ENCODE measurements around the gene LARP4B. TPM values are rescaled to one million over a fixed set of nuclear protein-coding genes. Genes with fewer than 3 reads are reported as not detected.

The LARP4B gene
- total and polyA plus RNA-seq, 2 experiments from 2014 or later = 18.3 to 52.3 TPM

- TF ChIP-seq, protein P1, sequence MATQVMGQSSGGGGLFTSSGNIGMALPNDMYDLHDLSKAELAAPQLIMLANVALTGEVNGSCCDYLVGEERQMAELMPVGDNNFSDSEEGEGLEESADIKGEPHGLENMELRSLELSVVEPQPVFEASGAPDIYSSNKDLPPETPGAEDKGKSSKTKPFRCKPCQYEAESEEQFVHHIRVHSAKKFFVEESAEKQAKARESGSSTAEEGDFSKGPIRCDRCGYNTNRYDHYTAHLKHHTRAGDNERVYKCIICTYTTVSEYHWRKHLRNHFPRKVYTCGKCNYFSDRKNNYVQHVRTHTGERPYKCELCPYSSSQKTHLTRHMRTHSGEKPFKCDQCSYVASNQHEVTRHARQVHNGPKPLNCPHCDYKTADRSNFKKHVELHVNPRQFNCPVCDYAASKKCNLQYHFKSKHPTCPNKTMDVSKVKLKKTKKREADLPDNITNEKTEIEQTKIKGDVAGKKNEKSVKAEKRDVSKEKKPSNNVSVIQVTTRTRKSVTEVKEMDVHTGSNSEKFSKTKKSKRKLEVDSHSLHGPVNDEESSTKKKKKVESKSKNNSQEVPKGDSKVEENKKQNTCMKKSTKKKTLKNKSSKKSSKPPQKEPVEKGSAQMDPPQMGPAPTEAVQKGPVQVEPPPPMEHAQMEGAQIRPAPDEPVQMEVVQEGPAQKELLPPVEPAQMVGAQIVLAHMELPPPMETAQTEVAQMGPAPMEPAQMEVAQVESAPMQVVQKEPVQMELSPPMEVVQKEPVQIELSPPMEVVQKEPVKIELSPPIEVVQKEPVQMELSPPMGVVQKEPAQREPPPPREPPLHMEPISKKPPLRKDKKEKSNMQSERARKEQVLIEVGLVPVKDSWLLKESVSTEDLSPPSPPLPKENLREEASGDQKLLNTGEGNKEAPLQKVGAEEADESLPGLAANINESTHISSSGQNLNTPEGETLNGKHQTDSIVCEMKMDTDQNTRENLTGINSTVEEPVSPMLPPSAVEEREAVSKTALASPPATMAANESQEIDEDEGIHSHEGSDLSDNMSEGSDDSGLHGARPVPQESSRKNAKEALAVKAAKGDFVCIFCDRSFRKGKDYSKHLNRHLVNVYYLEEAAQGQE (IDR thresholded peaks at IDR 0.05; ENCODE audit: unreplicated experiment) = no peak
- TF ChIP-seq, protein P2, sequence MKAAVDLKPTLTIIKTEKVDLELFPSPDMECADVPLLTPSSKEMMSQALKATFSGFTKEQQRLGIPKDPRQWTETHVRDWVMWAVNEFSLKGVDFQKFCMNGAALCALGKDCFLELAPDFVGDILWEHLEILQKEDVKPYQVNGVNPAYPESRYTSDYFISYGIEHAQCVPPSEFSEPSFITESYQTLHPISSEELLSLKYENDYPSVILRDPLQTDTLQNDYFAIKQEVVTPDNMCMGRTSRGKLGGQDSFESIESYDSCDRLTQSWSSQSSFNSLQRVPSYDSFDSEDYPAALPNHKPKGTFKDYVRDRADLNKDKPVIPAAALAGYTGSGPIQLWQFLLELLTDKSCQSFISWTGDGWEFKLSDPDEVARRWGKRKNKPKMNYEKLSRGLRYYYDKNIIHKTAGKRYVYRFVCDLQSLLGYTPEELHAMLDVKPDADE (IDR thresholded peaks at IDR 0.05) = no peak
- TF ChIP-seq EZH2phosphoT487 (IDR thresholded peaks at IDR 0.05; ENCODE audit: unreplicated experiment) = no peak
- no peak for TF ChIP-seq ZNF331 (CRISPR knock-in tag; IDR thresholded peaks at IDR 0.05; ENCODE audit: low read depth)
- no peak for TF ChIP-seq STAT1 (IDR thresholded peaks at IDR 0.05; ENCODE audit: unreplicated experiment)
- TF ChIP-seq, protein P3, sequence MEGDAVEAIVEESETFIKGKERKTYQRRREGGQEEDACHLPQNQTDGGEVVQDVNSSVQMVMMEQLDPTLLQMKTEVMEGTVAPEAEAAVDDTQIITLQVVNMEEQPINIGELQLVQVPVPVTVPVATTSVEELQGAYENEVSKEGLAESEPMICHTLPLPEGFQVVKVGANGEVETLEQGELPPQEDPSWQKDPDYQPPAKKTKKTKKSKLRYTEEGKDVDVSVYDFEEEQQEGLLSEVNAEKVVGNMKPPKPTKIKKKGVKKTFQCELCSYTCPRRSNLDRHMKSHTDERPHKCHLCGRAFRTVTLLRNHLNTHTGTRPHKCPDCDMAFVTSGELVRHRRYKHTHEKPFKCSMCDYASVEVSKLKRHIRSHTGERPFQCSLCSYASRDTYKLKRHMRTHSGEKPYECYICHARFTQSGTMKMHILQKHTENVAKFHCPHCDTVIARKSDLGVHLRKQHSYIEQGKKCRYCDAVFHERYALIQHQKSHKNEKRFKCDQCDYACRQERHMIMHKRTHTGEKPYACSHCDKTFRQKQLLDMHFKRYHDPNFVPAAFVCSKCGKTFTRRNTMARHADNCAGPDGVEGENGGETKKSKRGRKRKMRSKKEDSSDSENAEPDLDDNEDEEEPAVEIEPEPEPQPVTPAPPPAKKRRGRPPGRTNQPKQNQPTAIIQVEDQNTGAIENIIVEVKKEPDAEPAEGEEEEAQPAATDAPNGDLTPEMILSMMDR (conservative IDR thresholded peaks at IDR 0.05; ENCODE audit: low read depth in 2 of 2) = no peak
- TF ChIP-seq NANOG (IDR thresholded peaks at IDR 0.05; ENCODE audit: borderline replicate concordance) = no peak
- no peak for TF ChIP-seq CREB1 (CRISPR knock-in tag; IDR thresholded peaks at IDR 0.05; ENCODE audit: low read depth)
Observed at GRCh38 chr10:860519-860918, 71.0 kb downstream of the LARP4B start (continued).

GRCh38 chr10:856416-857157 is 74.9 kb downstream of the LARP4B start:
- H3K27me3 Mint-ChIP-seq (ENCODE audit: insufficient read depth, low read depth, poor library complexity) = no peaks in the 10 kb centered on the region
- peaks cover 19% of the 10 kb centered on the region for H3K4me1 Mint-ChIP-seq
- DNase-seq (ENCODE audit: low spot score) (peak; percentile 9), ATAC-seq (peak; percentile 70)
- peak overlapping the region; percentile 33; the same call in 1 of the 2 replicates for H3K27ac Mint-ChIP-seq
- peaks cover 66% of the 10 kb centered on the region for H3K36me3 Mint-ChIP-seq (ENCODE audit: low read depth)
- Histone ChIP-seq H3K27me3 (ENCODE audit: insufficient read depth) (no peaks in the 10 kb centered on the region), H3F3A (replicated peaks; ENCODE audit: low read depth) (no peaks in the 10 kb centered on the region), H3K4me2 (no peak overlapping the region), H3K4me1 (ENCODE audit: insufficient read depth) (peaks cover 4% of the 10 kb centered on the region), H4K20me1 (replicated peaks; ENCODE audit: insufficient read depth) (no peaks in the 10 kb centered on the region; the same call in 1 of the 2 replicates), H3K36me3 (ENCODE audit: insufficient read depth) (peaks cover 11% of the 10 kb centered on the region; the same call in 1 of the 2 replicates), H3K9me2 (ENCODE audit: insufficient read depth) (no peaks in the 10 kb centered on the region), H3K79me2 (replicated peaks; ENCODE audit: insufficient read depth) (peaks cover 76% of the 10 kb centered on the region), H3K27ac (ENCODE audit: low read depth) (peak overlapping the region; percentile 55; the same call in 1 of the 2 replicates), H3K4me3 (no peak overlapping the region), H2AFZ (no peak overlapping the region)
- H3K4me3 Mint-ChIP-seq = no peak overlapping the region
- 0 out of 3 replicates have a peak, but pooled peaks cover 4% of the 10 kb centered on the region for H3K9me3 Mint-ChIP-seq
- TF ChIP-seq NANOG (IDR thresholded peaks at IDR 0.05; ENCODE audit: borderline replicate concordance) (no peak), EZH2phosphoT487 (IDR thresholded peaks at IDR 0.05; ENCODE audit: unreplicated experiment) (no peak), JUNB (IDR thresholded peaks at IDR 0.05; ENCODE audit: unreplicated experiment) (no peak), ZNF114 (CRISPR knock-in tag; IDR thresholded peaks at IDR 0.05) (no peak), EZH2 (IDR thresholded peaks at IDR 0.05; ENCODE audit: low read depth, unreplicated experiment) (no peak), ZNF331 (CRISPR knock-in tag; IDR thresholded peaks at IDR 0.05; ENCODE audit: low read depth) (no peak), POLR2AphosphoS5 (IDR thresholded peaks at IDR 0.05; ENCODE audit: low read depth) (no peak), CREB1 (CRISPR knock-in tag; IDR thresholded peaks at IDR 0.05; ENCODE audit: low read depth) (no peak), STAT1 (IDR thresholded peaks at IDR 0.05; ENCODE audit: unreplicated experiment) (no peak)
- TF ChIP-seq, protein P2 (IDR thresholded peaks at IDR 0.05) = no peak
- TF ChIP-seq, protein P3 (conservative IDR thresholded peaks at IDR 0.05; ENCODE audit: low read depth in 2 of 2) = no peak
